Thyroid gland (tissue), 4 donors: Measurements from ENCODE around the gene DSTN.

Source experiments
- CTCF ChIP-seq, 6 experiments: fragments of 200-600 bp in 3 of 6; fragments of 450-650 bp in 3 of 6; sonication (generic) in 3 of 6; IDR thresholded peaks; one replicate each; pipeline ENCODE4 v1.5.1; 2016 to 2019; ENCODE audit warnings: antibody characterized with exemption in 6 of 6, mild to moderate bottlenecking in 2 of 6, inconsistent platforms in 1 of 6, moderate library complexity in 1 of 6
- POLR2A ChIP-seq, 2 donors: fragments of 450-650 bp; IDR thresholded peaks; one replicate each; pipeline ENCODE4 v1.6.1; 2017; ENCODE audit warnings: antibody characterized with exemption in 2 of 2, mild to moderate bottlenecking in 2 of 2, moderate library complexity in 1 of 2

GRCh38 chr20:17562804-17563305 is 7.0 kb upstream of the DSTN start:
- no peak for TF ChIP-seq CTCF (IDR thresholded peaks at IDR 0.05)
- TF ChIP-seq POLR2A (IDR thresholded peaks at IDR 0.05), result peak in 1 of 2 donors; percentile 56
